HG03457 (cell line): ENCODE data around the gene GMPR.
"Not testable (repeated sequence)": the region's sequence is repeated elsewhere in the genome, so short reads cannot be mapped to it uniquely, and the experiment has no call there.

ENCODE experiments used
- ATAC-seq: cut with Tn5 transposase; IDR thresholded peaks from one replicate; pipeline ENCODE4 v1.9.1; 2021; ENCODE audit warnings: moderate number of reproducible peaks; ENCODE audit not compliant: unreplicated experiment

The GMPR gene

DNA sequence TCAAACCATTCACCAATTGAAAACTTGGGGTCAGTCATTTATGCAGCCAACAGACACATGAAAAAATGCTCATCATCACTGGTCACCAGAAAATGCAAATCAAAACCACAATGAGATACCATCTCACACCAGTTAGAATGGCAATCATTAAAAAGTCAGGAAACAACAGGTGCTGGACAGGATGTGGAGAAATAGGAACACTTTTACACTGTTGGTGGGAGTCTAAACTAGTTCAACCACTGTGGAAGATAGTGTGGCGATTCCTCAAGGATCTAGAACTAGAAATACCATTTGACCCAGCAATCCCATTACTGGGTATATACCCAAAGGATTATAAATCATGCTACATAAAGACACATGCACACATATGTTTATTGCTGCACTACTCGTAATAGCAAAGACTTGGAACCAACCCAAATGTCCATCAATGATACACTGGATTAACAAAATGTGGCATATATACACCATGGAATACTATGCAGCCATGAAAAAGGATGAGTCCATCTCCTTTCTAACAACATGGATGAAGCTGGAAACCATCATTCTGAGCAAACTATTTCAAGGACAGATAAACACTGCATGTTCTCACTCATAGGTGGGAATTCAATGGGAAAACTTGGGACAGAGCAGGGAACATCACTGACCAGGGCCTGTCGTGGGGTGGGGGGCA, 13.2 kb upstream of the GMPR start:
- ATAC-seq = not testable (repeated sequence)

DNA sequence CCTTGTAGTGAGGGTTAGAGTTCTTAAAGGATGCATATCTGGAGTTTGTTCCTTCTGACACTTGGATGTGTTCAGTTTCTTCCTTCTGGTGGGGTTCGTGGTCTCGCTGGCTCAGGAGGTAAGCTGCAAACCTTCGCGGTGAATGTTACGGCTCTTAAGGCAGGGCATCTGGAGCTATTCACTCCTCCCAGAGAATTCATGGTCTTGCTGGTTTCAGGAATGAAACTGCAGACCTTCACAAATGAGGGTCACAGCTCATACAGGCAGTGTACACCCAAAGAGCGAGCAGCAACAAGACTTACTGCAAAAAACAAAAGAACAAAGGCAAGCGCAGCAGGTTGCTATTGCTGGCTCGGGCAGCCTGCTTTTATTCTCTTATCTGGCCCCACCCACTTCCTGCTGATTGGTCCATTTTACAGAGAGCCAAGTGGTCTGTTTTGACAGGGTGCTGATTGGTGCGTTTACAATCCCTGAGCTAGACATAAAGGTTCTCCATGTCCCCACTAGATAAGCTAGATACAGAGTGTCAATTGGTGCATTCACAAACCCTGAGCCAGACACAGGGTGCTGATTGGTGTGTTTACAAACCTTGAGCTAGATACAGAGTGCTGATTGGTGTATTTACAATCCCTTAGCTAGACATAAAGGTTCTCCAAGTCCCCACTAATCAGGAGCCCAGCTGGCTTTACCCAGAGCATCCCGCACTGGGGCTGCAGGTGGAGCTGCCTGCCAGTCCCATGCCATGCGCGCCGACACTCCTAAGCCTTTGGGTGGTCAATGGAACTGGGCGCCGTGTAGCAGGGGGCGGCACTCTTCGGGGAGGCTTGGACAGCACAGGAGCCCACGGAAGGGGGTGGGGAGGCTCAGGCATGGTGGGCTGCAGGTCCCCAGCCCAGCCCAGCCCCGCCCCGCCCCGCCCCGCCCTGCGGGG, 12.0 kb upstream of the GMPR start:
- ATAC-seq = not testable (repeated sequence)

GRCh38 chr6:16227048-16227562, 11.3 kb upstream of the GMPR start:
- no peak for ATAC-seq

GRCh38 chr6:16227605-16228004, 10.8 kb upstream of the GMPR start:
- no peak for ATAC-seq

- ATAC-seq = no peak
Observed at GRCh38 chr6:16228043-16228442, 10.3 kb upstream of the GMPR start.

DNA sequence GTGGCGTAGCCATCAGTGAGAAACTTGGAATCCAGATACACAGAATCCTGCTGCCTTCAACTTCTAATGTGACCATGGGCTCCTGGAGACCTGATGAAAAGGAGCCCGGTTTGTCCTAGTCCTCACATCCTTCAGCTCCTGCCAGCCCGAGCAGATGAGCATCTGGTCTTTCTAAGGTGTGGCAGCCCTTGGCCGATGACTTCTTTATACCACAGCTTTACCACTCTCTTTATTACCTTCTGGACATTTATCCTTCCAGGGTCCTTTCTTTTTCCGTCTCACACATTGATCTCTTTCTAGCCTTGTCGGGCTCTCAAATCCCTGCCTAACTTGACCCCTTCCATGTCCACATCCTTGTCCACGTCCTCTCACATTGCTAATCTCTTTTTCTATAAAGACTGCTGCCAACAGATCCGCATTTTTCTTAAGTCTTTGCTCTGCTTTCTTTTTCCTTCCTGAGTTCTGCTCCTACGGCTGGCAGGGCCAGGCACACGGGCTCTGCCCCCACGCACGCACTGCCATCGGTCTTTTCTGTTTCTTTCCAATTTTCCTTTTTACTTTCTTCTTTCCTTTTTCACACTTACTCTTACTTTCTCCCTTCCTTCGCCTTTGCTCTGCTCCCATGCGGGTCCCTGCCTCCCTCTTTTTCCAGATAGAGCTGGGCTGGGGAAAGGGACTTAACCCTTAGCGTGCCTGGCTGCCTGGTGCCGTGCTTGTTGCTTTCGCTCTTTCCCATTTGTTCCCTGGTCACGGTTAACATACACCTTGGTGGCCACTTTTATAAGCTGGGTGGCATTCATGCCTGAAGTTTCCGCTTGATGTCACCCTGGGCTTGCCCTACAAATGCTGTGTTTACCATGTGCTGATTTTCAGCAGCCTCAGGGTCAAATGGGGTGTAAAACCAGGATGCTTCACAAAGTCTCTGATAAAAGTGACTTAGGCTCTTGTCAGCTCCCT, 9.4 kb upstream of the GMPR start:
- ATAC-seq = no peak

DNA sequence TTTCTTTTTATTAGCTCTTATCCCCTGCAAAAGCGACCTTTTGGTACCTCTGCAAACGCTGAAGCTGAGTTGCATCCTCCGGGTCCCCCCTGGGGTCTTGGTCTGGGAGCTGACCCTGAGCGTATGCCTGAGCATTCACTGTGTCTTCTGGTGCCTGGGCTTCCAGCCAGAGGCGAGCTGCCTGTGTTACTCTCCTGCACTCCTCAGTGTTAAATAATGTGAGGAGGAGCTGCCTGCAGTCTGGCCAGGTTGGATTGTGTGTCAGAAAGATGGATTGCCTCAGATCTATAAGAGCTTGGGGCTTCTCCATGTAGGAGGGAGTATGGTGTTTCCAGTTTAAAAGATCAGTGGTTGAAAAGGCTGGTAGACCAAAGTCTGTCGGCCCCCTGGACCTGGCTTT, 8.7 kb upstream of the GMPR start:
- ATAC-seq = no peak

DNA sequence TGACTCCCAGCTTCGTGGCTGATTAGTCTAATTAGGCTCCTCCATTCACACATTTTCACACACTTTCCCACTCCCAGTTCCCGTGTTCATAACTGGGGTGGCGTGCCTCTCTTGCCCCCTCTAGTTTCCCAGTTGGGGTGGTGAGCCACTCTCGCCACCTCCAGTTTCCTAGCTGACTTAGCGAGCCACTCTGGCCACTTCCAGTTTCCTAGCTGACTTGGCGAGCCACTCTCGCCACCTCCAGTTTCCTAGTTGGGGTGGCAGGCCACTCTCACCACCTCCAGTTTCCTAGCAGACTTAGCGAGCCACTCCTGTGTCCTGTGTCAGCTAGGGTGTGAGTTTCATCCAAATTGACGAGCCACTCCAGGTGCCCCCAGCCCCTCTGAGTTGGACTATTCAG, 7.4 kb upstream of the GMPR start:
- no peak for ATAC-seq

DNA sequence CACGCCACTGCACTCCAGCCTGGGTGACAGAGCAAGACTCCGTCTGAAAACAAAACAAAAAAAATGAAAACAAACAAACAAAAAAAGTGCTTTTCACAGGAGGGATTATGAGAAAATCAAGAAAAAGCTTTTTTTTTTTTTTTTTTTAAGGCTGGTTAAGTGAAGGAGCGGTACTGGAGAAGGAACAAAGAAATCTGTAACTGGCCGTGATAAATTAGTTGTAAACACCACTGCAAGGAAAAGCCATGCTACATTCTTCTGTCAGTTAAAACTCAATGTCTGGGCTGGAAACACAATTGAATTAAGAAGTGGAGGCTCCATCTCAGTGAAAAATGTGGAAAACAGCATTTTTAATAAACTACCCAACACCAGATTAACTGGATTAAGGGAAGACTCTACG, 6.3 kb upstream of the GMPR start:
- no peak for ATAC-seq

- no peak for ATAC-seq
Observed at GRCh38 chr6:16236009-16236501, 2.3 kb upstream of the GMPR start.

DNA sequence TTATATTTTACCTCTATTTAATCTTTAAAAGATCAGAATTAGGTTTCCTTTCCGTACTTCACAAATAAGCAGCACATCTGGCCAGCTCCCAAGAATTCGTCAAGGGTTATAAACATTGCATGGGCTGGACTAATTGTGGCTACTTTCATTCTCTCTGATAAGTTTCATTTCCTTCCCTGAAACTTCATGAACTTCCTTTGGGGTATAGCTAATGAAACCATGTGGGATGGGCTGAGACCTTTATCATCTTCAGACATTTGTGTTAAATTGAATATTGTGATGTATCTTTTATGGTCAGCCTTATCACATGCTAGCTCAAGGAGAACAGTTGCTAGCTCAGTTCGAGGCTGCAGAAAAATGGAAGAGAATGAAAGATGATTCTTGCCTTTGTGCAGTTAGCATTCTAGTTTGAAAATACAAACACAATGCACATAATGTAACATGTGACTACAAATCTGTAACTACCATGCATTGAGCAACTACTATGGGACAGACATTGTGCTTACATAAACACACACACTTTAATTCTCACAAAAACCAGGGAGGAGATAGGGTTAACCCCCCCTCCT, 1.7 kb upstream of the GMPR start:
- peak; percentile 39 for ATAC-seq

- ATAC-seq = no peak
Observed at GRCh38 chr6:16237242-16237641, 1.1 kb upstream of the GMPR start.

DNA sequence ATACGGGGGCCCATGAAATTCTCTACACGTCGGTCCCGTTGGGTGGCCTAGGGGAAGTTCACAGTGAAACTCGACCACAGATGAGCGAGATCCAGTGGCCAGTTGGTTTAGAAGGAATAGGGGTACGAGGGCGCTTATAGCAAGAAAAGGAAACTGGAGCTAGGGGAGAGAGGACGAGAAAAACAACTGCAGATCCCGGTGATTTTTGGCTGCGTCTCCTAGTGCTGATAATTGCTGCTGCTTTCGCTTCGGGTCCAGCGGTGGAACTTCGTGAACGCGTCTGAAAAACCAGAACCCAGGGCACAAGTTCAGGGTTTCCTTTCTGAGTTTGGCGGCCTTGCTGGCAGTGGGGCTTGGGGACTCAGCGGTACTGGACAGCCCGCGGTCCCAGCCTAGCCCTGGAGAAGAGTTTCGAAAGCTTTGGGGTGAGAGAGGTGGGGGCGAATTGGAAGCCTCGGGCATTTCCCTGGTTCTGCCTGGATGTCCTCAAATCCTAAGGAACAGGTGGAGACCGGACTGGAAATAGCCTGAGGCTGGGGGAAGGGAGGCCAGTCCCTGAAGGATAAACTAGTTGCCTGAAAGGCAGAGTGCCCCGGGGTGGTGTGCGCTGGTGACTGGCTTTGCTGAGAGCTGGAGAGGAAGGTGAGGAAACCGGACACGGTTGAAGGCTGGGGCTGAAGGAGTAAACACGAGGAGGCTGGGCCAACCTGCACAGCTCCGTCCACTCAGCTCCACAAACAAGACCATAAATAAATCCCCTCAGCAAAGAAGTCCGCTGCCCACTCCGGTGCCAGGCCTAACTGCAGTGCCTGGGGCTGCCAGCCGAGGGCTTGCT, 793 bp downstream of the GMPR start:
- peak; percentile 7 for ATAC-seq

DNA sequence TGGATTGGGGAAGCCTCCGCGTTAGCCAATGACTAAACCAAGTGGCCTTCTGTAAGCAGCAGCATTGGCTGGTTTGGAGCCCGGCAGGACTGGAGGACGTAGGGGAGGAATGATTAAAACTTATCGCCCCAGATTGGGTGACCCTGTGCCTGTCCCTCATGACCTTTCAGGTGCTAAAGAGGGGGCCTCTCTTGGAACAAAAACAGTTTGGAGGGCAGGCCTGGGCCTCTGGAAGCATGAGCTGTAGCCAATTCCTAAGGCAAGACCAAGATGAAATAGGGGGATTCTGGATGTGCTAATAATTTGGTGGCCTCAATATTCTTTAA, 1.4 kb downstream of the GMPR start:
- no peak for ATAC-seq

GRCh38 chr6:16240589-16241320, 2.4 kb downstream of the GMPR start:
- no peak for ATAC-seq

DNA sequence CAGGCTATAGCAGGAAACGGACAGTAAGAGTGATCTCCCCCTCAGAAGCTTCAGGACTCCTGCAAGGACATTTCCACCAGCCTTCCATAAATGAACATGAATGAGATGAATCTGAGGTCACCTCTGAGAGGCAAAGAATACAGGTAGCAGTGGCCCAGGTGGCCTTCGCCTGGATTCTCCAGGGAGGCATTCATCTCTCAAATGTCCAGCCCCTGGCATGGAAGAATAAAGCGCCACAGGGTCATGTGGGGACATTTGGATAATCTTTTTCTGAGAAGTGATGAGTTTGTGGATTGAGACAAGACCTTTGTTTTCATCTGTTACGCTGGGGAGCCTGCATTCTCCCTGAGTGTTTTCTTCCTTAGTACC, 2.9 kb downstream of the GMPR start:
- ATAC-seq = no peak

- ATAC-seq = no peak
Observed at GRCh38 chr6:16243055-16243454, 4.7 kb downstream of the GMPR start.

DNA sequence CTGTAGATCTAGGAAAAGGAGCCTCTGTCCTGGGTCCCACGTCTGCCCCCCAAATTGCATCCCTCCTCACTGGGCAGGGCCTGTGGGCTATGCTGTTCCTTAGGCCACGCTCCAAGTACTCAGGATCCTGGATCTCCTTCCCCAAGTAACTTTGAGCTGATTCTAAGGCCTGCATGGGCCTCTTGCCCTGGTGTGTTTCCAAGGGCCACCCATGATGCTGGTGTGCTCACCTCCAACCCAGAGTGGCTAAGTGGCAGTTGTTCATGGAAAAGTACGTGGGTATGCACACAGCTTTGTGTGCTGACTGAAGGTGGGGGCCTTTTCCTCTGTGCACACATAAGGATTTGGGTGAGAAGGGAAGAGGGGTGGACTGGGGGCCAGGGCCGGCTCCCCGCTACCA, 5.3 kb downstream of the GMPR start:
- ATAC-seq = no peak

DNA sequence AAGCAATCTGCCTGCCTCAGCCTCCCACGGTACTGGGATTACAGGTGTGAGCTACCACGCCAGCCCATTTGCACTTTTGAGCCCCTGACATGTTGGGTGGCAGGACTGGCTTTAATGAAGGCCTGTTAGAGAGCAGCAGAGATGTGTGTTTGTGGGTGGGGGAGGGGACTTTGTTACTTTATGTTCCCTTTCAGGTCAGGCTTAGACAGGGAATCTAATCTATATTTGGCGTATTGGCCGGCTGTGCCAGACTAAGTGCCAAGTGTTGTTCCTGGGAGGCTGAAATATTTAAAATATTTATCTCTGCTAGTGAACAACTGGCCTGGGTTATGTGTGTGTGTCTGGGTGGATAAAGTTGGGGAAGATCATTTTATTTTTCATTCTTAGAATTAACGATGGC, 6.1 kb downstream of the GMPR start:
- no peak for ATAC-seq
